CD14-positive monocyte (primary cell): Measurements from ENCODE around the gene PDZRN3. TPM values are rescaled to one million over a fixed set of nuclear protein-coding genes. Genes with fewer than 3 reads are reported as not detected.
A peak's percentile ranks its signal among the peaks of the same experiment; 100 is the strongest.

Experiments
- DNase-seq, 3 donors: peaks; one replicate each; pipeline ENCODE4 v3.0.0-alpha.2; 2011 to 2022
- H2AFZ ChIP-seq: 2 replicates; pipeline ENCODE4 v1.6.0; 2012; ENCODE audit warnings: mild to moderate bottlenecking, low read depth, low read length, inconsistent platforms; ENCODE audit not compliant: insufficient read depth, poor library complexity, severe bottlenecking
- H3K27ac ChIP-seq, 2 donors: 1 replicate in 1 of 2; 2 replicates in 1 of 2; pipeline ENCODE4 v1.5.1; 2012 to 2013; ENCODE audit warnings: low read length in 2 of 2, control low read depth in 1 of 2, inconsistent platforms in 1 of 2, low read depth in 1 of 2, mild to moderate bottlenecking in 1 of 2
- H3K27me3 ChIP-seq, 2 donors: one replicate each; pipeline versions ENCODE4 v1.6.0 to v1.6.1; 2011 to 2013; ENCODE audit warnings: low read length in 2 of 2; ENCODE audit not compliant: control insufficient read depth in 2 of 2, insufficient read depth in 2 of 2
- H3K36me3 ChIP-seq, 2 donors: replicated peaks in 1 of 2; 1 replicate in 1 of 2; 2 replicates in 1 of 2; pipeline versions ENCODE4 v1.5.1 to v1.6.1; 2012 to 2013; ENCODE audit warnings: low read length in 2 of 2, control low read depth in 1 of 2, inconsistent platforms in 1 of 2, mild to moderate bottlenecking in 1 of 2; ENCODE audit not compliant: insufficient read depth in 2 of 2, control insufficient read depth in 1 of 2
- H3K4me1 ChIP-seq, 2 donors: 1 replicate in 1 of 2; 2 replicates in 1 of 2; pipeline versions ENCODE4 v1.5.1 to v1.6.1; 2012 to 2013; ENCODE audit warnings: low read length in 2 of 2, control low read depth in 1 of 2, inconsistent platforms in 1 of 2, mild to moderate bottlenecking in 1 of 2, moderate library complexity in 1 of 2; ENCODE audit not compliant: insufficient read depth in 2 of 2, control insufficient read depth in 1 of 2
- H3K4me2 ChIP-seq: replicated peaks from 2 replicates; pipeline ENCODE3; 2012; ENCODE audit warnings: low read length, moderate library complexity, mild to moderate bottlenecking; ENCODE audit not compliant: poor library complexity, severe bottlenecking; ENCODE audit errors: extremely low read depth
- H3K4me3 ChIP-seq, 3 experiments: fragments of 200-600 bp in 1 of 3; sonication (generic) in 1 of 3; replicated peaks in 1 of 3; 1 replicate in 2 of 3; 2 replicates in 1 of 3; pipeline ENCODE4 v1.5.1; 2011 to 2013; ENCODE audit warnings: low read length in 3 of 3, mild to moderate bottlenecking in 3 of 3, control low read depth in 2 of 3, low read depth in 2 of 3, inconsistent platforms in 1 of 3, moderate library complexity in 1 of 3
- H3K79me2 ChIP-seq: 2 replicates; pipeline ENCODE4 v1.6.0; 2012; ENCODE audit warnings: mild to moderate bottlenecking, control low read depth, inconsistent platforms, low read length, moderate library complexity; ENCODE audit not compliant: insufficient read depth
- H3K9ac ChIP-seq: 2 replicates; pipeline ENCODE4 v1.6.0; 2017; ENCODE audit warnings: low read length, mild to moderate bottlenecking; ENCODE audit not compliant: insufficient read depth, poor library complexity, severe bottlenecking
- H3K9me3 ChIP-seq, 2 donors: replicated peaks in 1 of 2; 1 replicate in 1 of 2; 2 replicates in 1 of 2; pipeline versions ENCODE4 v1.5.1 to v1.6.1; 2012 to 2013; ENCODE audit warnings: low read length in 2 of 2, control low read depth in 1 of 2; ENCODE audit not compliant: control insufficient read depth in 1 of 2, insufficient read depth in 1 of 2
- H4K20me1 ChIP-seq: 2 replicates; pipeline ENCODE4 v1.6.0; 2012; ENCODE audit warnings: mild to moderate bottlenecking, low read length, control low read depth, moderate library complexity; ENCODE audit not compliant: insufficient read depth
- H3K27ac Mint-ChIP-seq, 7 donors: one replicate each; pipeline ENCODE4 v1.8.0; 2020; ENCODE audit warnings: mild to moderate bottlenecking in 7 of 7, mixed read lengths in 7 of 7, moderate library complexity in 6 of 7, inconsistent platforms in 2 of 7
- H3K27me3 Mint-ChIP-seq, 3 donors: one replicate each; pipeline ENCODE4 v1.8.0; 2021 to 2022; ENCODE audit warnings: low read depth in 3 of 3, mild to moderate bottlenecking in 3 of 3, mixed read lengths in 3 of 3, moderate library complexity in 3 of 3, inconsistent platforms in 1 of 3
- H3K36me3 Mint-ChIP-seq, 2 donors: one replicate each; pipeline ENCODE4 v1.8.0; 2020; ENCODE audit warnings: mixed read lengths in 2 of 2, inconsistent platforms in 1 of 2, mild to moderate bottlenecking in 1 of 2
- H3K4me1 Mint-ChIP-seq: one replicate; pipeline ENCODE4 v1.8.0; 2020; ENCODE audit warnings: mild to moderate bottlenecking, mixed read lengths
- H3K4me3 Mint-ChIP-seq, 2 donors: one replicate each; pipeline ENCODE4 v1.8.0; 2020; ENCODE audit warnings: mild to moderate bottlenecking in 2 of 2, mixed read lengths in 2 of 2, moderate library complexity in 1 of 2
- H3K9me3 Mint-ChIP-seq, 7 donors: one replicate each; pipeline ENCODE4 v1.8.0; 2020 to 2022; ENCODE audit warnings: mixed read lengths in 7 of 7, mild to moderate bottlenecking in 6 of 7, moderate library complexity in 6 of 7, inconsistent platforms in 2 of 7
- whole genome bisulfite sequencing: methylation state at CpG from one replicate; pipeline ENCODE4 v1.1.5; 2013; ENCODE audit warnings: missing lambda C conversion rate; ENCODE audit not compliant: insufficient coverage; 5-methylcytosine and 5-hydroxymethylcytosine counted together
- intact Hi-C, 2 donors: fragments of 100-400 bp; cut with micrococcal nuclease; formaldehyde crosslinking; loops; one replicate each; pipeline versions ENCODE4 v1.15.0 to v1.15.1; 2023
- polyA plus RNA-seq, 3 donors: library from polyadenylated mRNA; depleted of rRNA in 1 of 3; unstranded in 2 of 3; stranded (reverse) in 1 of 3; fragments of 300-500 nt in 2 of 3; fragments of >200 nt in 1 of 3; fragmentation: Illumina TruSeq in 2 of 3; gene quantifications; 1 replicate in 2 of 3; 2 replicates in 1 of 3; pipeline ENCODE4 v1.2.3, GENCODE V29; 2012 to 2021
- TF ChIP-seq, protein P1 (sequence below): fragments of 200-600 bp; IDR thresholded peaks from one replicate; pipeline ENCODE4 v1.8.0; 2022; ENCODE audit warnings: antibody characterized with exemption, mild to moderate bottlenecking

The PDZRN3 gene
- polyA plus RNA-seq, 3 donors, result not detected

DNA sequence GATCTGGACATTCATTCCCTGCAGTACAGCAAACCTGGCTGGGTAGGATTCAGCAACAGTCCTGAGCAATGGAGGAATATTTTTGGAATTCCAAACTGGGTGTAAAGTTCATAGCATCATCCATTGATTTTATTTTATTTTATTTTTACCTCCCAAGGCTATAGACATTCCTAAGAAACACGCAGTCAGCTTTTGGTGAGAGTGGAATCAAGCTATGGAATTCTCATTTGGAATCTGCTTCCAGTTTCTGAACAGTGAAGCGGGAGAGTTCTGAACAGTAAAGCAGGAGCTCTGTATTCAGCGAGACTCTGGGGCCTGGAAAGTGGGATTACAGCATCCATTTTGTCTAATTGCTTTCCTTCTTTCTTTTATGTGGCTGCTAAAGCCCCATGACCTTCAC is 1.4 kb upstream of the PDZRN3 start:
- Histone ChIP-seq H3K4me3 (no peak overlapping the region), H3K4me2 (no peak overlapping the region), H3K36me3 (no peaks in the 10 kb centered on the region), H3K9me3 (no peaks in the 10 kb centered on the region), H3K79me2 (no peaks in the 10 kb centered on the region), H2AFZ (no peak overlapping the region), H4K20me1 (no peaks in the 10 kb centered on the region), H3K4me1 (no peaks in the 10 kb centered on the region), H3K27ac (no peak overlapping the region), H3K27me3 (peaks cover 15 to 22% of the 10 kb centered on the region in 2 donors), H3K9ac (no peak overlapping the region)
- H3K9me3 Mint-ChIP-seq, result peaks cover 0 to 6% (median 0%) of the 10 kb centered on the region in 7 donors
- H3K27ac Mint-ChIP-seq, result no peak overlapping the region
- no peak overlapping the region for H3K4me3 Mint-ChIP-seq
- H3K27me3 Mint-ChIP-seq, result peaks cover 14 to 37% (median 27%) of the 10 kb centered on the region in 3 donors
- 75% methylated on average over 2 of the region's 3 CpGs for WGBS
- intact Hi-C loops, result no loop called here
- no peak for DNase-seq
- TF ChIP-seq, protein P1, sequence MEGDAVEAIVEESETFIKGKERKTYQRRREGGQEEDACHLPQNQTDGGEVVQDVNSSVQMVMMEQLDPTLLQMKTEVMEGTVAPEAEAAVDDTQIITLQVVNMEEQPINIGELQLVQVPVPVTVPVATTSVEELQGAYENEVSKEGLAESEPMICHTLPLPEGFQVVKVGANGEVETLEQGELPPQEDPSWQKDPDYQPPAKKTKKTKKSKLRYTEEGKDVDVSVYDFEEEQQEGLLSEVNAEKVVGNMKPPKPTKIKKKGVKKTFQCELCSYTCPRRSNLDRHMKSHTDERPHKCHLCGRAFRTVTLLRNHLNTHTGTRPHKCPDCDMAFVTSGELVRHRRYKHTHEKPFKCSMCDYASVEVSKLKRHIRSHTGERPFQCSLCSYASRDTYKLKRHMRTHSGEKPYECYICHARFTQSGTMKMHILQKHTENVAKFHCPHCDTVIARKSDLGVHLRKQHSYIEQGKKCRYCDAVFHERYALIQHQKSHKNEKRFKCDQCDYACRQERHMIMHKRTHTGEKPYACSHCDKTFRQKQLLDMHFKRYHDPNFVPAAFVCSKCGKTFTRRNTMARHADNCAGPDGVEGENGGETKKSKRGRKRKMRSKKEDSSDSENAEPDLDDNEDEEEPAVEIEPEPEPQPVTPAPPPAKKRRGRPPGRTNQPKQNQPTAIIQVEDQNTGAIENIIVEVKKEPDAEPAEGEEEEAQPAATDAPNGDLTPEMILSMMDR, result no peak
- no peaks in the 10 kb centered on the region for H3K4me1 Mint-ChIP-seq
- no peaks in the 10 kb centered on the region for H3K36me3 Mint-ChIP-seq

DNA sequence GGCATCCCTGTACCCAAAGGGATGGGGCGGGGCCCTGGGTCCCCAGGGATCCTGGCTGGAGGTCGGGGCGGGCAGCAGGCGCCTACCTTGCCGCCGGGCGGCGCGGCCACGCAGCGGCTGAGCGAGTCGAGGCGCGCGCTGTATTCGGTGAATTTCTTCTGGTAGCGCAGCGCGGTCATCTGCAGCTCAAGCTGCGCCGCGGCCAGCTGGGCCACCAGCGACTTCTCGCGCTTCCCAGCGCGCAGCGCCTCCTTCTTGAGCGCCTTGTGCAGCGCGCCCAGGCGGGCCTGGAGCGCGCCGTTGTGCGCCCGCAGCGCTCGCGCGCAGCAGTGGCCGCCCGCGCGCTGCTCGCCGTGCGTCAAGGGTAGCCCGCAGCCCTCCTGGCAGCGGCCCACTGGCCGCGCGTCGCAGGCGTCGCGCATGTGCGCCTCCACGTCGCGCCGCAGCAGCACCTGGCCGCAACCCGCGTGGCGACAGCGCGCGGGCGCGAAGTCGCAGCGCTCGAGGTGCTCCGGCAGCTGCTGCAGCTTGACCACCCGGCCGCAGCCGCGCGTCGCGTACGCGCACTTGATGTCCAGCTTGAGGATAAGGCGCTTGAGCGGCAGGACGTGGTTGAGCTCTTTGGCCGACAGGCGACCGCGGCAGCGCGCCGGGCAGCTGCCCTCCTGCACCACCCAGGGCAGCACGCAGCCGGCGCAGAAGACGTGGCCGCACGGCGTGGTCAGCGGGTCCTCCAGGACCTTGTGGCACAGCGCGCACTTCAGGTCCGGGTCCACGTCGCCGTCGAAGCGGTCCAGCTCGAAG is 522 bp downstream of the PDZRN3 start:
- no peak for DNase-seq
- Histone ChIP-seq H3K4me2 (no peak overlapping the region), H3K4me3 (no peak overlapping the region), H4K20me1 (no peaks in the 10 kb centered on the region), H3K36me3 (no peaks in the 10 kb centered on the region), H3K4me1 (no peaks in the 10 kb centered on the region), H3K9ac (no peak overlapping the region), H3K79me2 (no peaks in the 10 kb centered on the region), H3K27ac (no peak overlapping the region), H2AFZ (no peak overlapping the region), H3K9me3 (no peaks in the 10 kb centered on the region), H3K27me3 (peaks cover 15 to 22% of the 10 kb centered on the region in 2 donors)
- H3K9me3 Mint-ChIP-seq, result peaks cover 0 to 6% (median 1%) of the 10 kb centered on the region in 7 donors
- TF ChIP-seq, protein P1, result no peak
- no peaks in the 10 kb centered on the region for H3K36me3 Mint-ChIP-seq
- H3K4me3 Mint-ChIP-seq, result peak overlapping the region in 1 of 2 donors; percentile 69
- intact Hi-C loops, result no loop called here
- no peaks in the 10 kb centered on the region for H3K4me1 Mint-ChIP-seq
- H3K27ac Mint-ChIP-seq, result no peak overlapping the region
- WGBS, result 6% methylated on average over 112 of the region's 112 CpGs
- H3K27me3 Mint-ChIP-seq, result peaks cover 14 to 37% (median 27%) of the 10 kb centered on the region in 3 donors
